Measurements from ENCODE around the gene MRPS18A.

- TF ChIP-seq EZH2phosphoT487 (IDR thresholded peaks at IDR 0.05; ENCODE audit: insufficient read depth, low read depth) (no peak), EZH2 (IDR thresholded peaks at IDR 0.05; ENCODE audit: insufficient read depth, poor library complexity, severe bottlenecking) (no peak)
These were observed 56.5 kb downstream of the MRPS18A start for GRCh38 chr6:43630980-43631619.

Measured in GM23248 (cell line).